ENCODE results near the gene MRPL2.

GRCh38 chr6:43037706-43038105, 21.5 kb downstream of the MRPL2 start:
- TF ChIP-seq, protein P1, sequence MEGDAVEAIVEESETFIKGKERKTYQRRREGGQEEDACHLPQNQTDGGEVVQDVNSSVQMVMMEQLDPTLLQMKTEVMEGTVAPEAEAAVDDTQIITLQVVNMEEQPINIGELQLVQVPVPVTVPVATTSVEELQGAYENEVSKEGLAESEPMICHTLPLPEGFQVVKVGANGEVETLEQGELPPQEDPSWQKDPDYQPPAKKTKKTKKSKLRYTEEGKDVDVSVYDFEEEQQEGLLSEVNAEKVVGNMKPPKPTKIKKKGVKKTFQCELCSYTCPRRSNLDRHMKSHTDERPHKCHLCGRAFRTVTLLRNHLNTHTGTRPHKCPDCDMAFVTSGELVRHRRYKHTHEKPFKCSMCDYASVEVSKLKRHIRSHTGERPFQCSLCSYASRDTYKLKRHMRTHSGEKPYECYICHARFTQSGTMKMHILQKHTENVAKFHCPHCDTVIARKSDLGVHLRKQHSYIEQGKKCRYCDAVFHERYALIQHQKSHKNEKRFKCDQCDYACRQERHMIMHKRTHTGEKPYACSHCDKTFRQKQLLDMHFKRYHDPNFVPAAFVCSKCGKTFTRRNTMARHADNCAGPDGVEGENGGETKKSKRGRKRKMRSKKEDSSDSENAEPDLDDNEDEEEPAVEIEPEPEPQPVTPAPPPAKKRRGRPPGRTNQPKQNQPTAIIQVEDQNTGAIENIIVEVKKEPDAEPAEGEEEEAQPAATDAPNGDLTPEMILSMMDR (IDR thresholded peaks at IDR 0.05; ENCODE audit: low read depth, low read length, poor library complexity, severe bottlenecking), result no peak
- no peak for TF ChIP-seq EZH2phosphoT487 (IDR thresholded peaks at IDR 0.05; ENCODE audit: borderline replicate concordance, low read length)
